Measurements from ENCODE around the gene TSR1.

GRCh38 chr17:2368359-2368758 lies 32.1 kb upstream of the TSR1 start:
- TF ChIP-seq REST (IDR thresholded peaks at IDR 0.05; ENCODE audit: insufficient read depth in 1 of 2, low read depth in 2 of 2, low read length in 2 of 2), result no peak
- TF ChIP-seq POLR2AphosphoS5 (IDR thresholded peaks at IDR 0.05; ENCODE audit: low read depth, low read length), result no peak
